Measurements from ENCODE around the gene PTPRN2. TPM values are rescaled to one million over a fixed set of nuclear protein-coding genes. Genes with fewer than 3 reads are reported as not detected.

Gene PTPRN2
- total RNA-seq, 1 experiment from 2014 or later, result 1.7 TPM

GRCh38 chr7:158569858-158570323 lies 17.7 kb downstream of the PTPRN2 start:
- Histone ChIP-seq H3K79me2 (ENCODE audit: low read length) (no peaks in the 10 kb centered on the region), H3K27me3 (ENCODE audit: low read length) (no peaks in the 10 kb centered on the region), H3K36me3 (ENCODE audit: insufficient read depth, low read length) (no peaks in the 10 kb centered on the region), H2AFZ (ENCODE audit: low read length) (no peak overlapping the region), H3K9me3 (ENCODE audit: low read length) (no peaks in the 10 kb centered on the region), H3K4me1 (ENCODE audit: low read length) (no peaks in the 10 kb centered on the region), H3K9me2 (replicated peaks; ENCODE audit: insufficient read depth, low read length) (no peaks in the 10 kb centered on the region), H3K9ac (ENCODE audit: low read length) (no peak overlapping the region), H3K4me3 (ENCODE audit: low read length) (no peak overlapping the region), H3K27ac (ENCODE audit: low read length) (no peak overlapping the region), H3K4me2 (ENCODE audit: low read depth, low read length, poor library complexity, severe bottlenecking) (no peak overlapping the region), H4K20me1 (ENCODE audit: insufficient read depth, low read depth, low read length) (no peaks in the 10 kb centered on the region)
- no peak for DNase-seq

DNA sequence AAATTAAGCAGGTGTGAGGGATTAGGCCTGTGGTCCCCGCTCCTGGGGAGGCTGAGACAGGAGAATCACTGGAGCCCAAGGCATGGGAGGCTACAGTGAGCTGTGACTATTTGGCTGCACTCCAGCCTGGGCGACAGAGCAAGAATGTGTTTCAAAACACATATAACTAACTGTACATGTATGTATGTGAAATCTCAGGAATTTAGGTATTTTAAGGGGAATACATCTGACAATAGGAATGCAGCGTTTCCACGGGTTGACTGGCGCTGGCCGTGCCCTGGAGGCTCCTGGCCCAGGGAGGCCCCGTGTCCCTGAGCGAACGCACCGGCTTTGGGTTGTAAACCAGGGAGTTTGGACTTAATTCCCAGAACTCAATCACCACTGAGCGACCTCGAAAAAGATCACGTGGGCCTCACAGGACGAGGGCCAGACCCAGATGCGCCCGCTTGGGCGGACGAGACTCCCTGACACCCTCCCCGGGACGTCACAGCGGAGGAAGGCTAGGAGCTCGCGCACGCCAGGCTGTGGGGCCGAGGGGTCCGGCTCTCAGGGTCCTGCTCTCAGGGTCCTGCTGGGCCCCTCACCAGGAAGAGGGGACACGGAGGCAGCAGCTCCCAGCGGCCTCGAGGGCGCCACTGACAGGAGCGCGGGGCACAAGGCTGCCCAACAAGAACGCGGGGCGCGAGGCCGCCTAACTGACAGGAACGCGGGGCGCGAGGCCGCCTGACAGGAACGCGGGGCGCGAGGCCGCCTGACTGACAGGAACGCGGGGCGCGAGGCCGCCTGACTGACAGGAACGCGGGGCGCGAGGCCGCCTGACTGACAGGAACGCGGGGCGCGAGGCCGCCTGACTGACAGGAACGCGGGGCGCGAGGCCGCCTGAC lies 18.4 kb downstream of the PTPRN2 start:
- Histone ChIP-seq H3K9me2 (replicated peaks; ENCODE audit: insufficient read depth, low read length) (no peaks in the 10 kb centered on the region), H3K79me2 (ENCODE audit: low read length) (no peaks in the 10 kb centered on the region), H3K4me3 (ENCODE audit: low read length) (no peak overlapping the region), H3K36me3 (ENCODE audit: insufficient read depth, low read length) (no peaks in the 10 kb centered on the region), H2AFZ (ENCODE audit: low read length) (no peak overlapping the region), H4K20me1 (ENCODE audit: insufficient read depth, low read depth, low read length) (no peaks in the 10 kb centered on the region), H3K4me1 (ENCODE audit: low read length) (no peaks in the 10 kb centered on the region), H3K27me3 (ENCODE audit: low read length) (no peaks in the 10 kb centered on the region), H3K4me2 (ENCODE audit: low read depth, low read length, poor library complexity, severe bottlenecking) (no peak overlapping the region), H3K9ac (ENCODE audit: low read length) (no peak overlapping the region), H3K9me3 (ENCODE audit: low read length) (no peaks in the 10 kb centered on the region), H3K27ac (ENCODE audit: low read length) (no peak overlapping the region)
- no peak for DNase-seq

DNA sequence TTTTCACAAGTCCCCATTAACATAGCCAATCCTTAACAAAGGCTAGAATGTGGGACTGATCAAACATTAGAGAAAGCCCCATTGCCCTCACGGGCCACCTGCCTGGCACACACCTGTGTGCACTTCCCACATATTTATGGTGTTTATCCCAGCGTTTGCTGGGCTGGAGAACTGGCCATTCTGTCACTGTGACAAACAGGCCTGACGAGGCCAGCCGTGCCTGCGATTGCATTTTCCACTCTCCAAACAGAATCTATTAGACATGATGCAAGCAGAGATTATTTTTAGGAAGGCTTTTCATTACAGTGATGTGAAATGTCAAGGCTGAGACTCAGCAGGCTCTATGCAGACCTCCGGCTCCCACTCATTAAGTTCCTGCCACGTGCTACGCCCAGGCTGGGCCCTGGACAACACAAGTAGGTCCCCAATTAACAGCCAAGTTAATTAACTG lies 20.4 kb downstream of the PTPRN2 start:
- Histone ChIP-seq H3K4me2 (ENCODE audit: low read depth, low read length, poor library complexity, severe bottlenecking) (no peak overlapping the region), H3K9me3 (ENCODE audit: low read length) (no peaks in the 10 kb centered on the region), H3K27ac (ENCODE audit: low read length) (no peak overlapping the region), H4K20me1 (ENCODE audit: insufficient read depth, low read depth, low read length) (no peaks in the 10 kb centered on the region), H3K9me2 (replicated peaks; ENCODE audit: insufficient read depth, low read length) (no peaks in the 10 kb centered on the region), H3K4me1 (ENCODE audit: low read length) (no peaks in the 10 kb centered on the region), H2AFZ (ENCODE audit: low read length) (no peak overlapping the region), H3K36me3 (ENCODE audit: insufficient read depth, low read length) (no peaks in the 10 kb centered on the region), H3K9ac (ENCODE audit: low read length) (no peak overlapping the region), H3K27me3 (ENCODE audit: low read length) (no peaks in the 10 kb centered on the region), H3K79me2 (ENCODE audit: low read length) (no peaks in the 10 kb centered on the region), H3K4me3 (ENCODE audit: low read length) (no peak overlapping the region)
- DNase-seq, result no peak

DNA sequence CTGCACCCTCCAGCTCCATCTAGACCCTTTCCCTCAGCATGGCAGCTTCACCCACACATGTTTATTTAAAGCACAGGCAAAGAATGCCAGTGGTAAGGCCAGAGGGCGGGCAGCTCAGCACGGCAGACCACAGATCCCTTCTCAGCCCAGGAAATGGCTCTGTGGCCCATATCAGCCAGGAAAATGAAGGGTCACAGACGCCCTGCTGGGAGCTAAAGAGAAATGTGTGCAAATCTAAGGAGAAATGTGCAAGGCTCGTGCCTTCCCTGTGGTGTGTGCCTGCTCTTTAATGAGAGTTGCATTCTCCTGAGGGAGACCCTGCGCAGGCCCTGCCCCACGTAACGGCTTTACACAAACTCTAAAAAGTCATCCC lies 23.0 kb downstream of the PTPRN2 start:
- H3K27me3 ChIP-seq (ENCODE audit: low read length), result no peaks in the 10 kb centered on the region
- no peaks in the 10 kb centered on the region for H3K79me2 ChIP-seq (ENCODE audit: low read length)
- H2AFZ ChIP-seq (ENCODE audit: low read length), result no peak overlapping the region
- no peak overlapping the region for H3K9ac ChIP-seq (ENCODE audit: low read length)
- H3K36me3 ChIP-seq (ENCODE audit: insufficient read depth, low read length), result no peaks in the 10 kb centered on the region
- H3K9me2 ChIP-seq (replicated peaks; ENCODE audit: insufficient read depth, low read length), result no peaks in the 10 kb centered on the region
- H3K4me1 ChIP-seq (ENCODE audit: low read length), result no peaks in the 10 kb centered on the region
- no peaks in the 10 kb centered on the region for H4K20me1 ChIP-seq (ENCODE audit: insufficient read depth, low read depth, low read length)
- no peak overlapping the region for H3K4me2 ChIP-seq (ENCODE audit: low read depth, low read length, poor library complexity, severe bottlenecking)
- no peak overlapping the region for H3K4me3 ChIP-seq (ENCODE audit: low read length)
- H3K27ac ChIP-seq (ENCODE audit: low read length), result no peak overlapping the region
- DNase-seq, result no peak
- H3K9me3 ChIP-seq (ENCODE audit: low read length), result no peaks in the 10 kb centered on the region

GRCh38 chr7:158563911-158564662 lies 23.5 kb downstream of the PTPRN2 start:
- Histone ChIP-seq H3K9ac (ENCODE audit: low read length) (no peak overlapping the region), H2AFZ (ENCODE audit: low read length) (no peak overlapping the region), H4K20me1 (ENCODE audit: insufficient read depth, low read depth, low read length) (no peaks in the 10 kb centered on the region), H3K4me1 (ENCODE audit: low read length) (peaks cover 4% of the 10 kb centered on the region), H3K36me3 (ENCODE audit: insufficient read depth, low read length) (no peaks in the 10 kb centered on the region), H3K4me2 (ENCODE audit: low read depth, low read length, poor library complexity, severe bottlenecking) (no peak overlapping the region), H3K27ac (ENCODE audit: low read length) (no peak overlapping the region), H3K79me2 (ENCODE audit: low read length) (no peaks in the 10 kb centered on the region), H3K9me2 (replicated peaks; ENCODE audit: insufficient read depth, low read length) (no peaks in the 10 kb centered on the region), H3K27me3 (ENCODE audit: low read length) (no peaks in the 10 kb centered on the region), H3K9me3 (ENCODE audit: low read length) (no peaks in the 10 kb centered on the region), H3K4me3 (ENCODE audit: low read length) (no peak overlapping the region)
- no peak for DNase-seq

DNA sequence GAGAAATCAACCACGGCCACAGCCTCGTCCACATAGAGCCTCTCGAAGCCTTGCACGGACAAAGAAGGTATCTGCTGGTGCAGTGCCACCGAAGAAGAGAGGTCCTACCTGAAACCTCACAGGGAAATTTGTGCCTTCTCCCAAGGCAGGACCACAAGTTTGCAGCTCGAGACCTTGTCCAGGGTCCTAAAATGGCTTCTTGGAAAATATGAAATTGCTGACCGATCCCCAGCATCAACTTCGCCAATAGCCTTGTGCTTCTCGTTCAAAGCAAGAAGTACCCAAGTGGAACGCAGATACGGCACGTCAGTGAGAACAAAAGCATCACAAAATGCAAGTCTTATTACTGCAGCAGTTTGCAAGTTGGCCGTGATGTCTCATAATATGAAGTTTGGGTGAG lies 24.6 kb downstream of the PTPRN2 start:
- H2AFZ ChIP-seq (ENCODE audit: low read length), result no peak overlapping the region
- H3K27ac ChIP-seq (ENCODE audit: low read length), result no peak overlapping the region
- no peak overlapping the region for H3K4me3 ChIP-seq (ENCODE audit: low read length)
- H3K36me3 ChIP-seq (ENCODE audit: insufficient read depth, low read length), result no peaks in the 10 kb centered on the region
- H3K79me2 ChIP-seq (ENCODE audit: low read length), result no peaks in the 10 kb centered on the region
- H3K27me3 ChIP-seq (ENCODE audit: low read length), result no peaks in the 10 kb centered on the region
- H3K9ac ChIP-seq (ENCODE audit: low read length), result no peak overlapping the region
- peaks cover 4% of the 10 kb centered on the region for H3K4me1 ChIP-seq (ENCODE audit: low read length)
- no peaks in the 10 kb centered on the region for H4K20me1 ChIP-seq (ENCODE audit: insufficient read depth, low read depth, low read length)
- no peak for DNase-seq
- no peaks in the 10 kb centered on the region for H3K9me3 ChIP-seq (ENCODE audit: low read length)
- no peak overlapping the region for H3K4me2 ChIP-seq (ENCODE audit: low read depth, low read length, poor library complexity, severe bottlenecking)
- no peaks in the 10 kb centered on the region for H3K9me2 ChIP-seq (replicated peaks; ENCODE audit: insufficient read depth, low read length)

DNA sequence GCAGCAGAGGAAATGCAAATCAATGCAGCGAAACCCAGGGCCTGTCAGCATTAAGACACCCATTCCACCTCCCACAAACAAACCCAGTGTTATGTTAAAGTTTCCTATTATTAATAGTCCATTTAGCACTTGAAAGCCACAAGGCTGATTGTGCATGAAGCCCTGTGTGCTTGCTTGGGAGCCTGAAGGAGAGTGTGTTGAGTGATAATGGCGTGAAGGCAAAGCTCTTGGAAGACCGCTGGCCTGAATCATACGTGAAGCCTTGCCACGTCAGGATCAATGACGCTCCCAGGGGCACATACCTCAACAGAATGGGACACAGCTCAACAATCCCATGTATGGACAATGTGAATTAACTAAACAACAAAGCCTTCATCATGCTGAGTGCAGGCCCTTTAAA lies 25.1 kb downstream of the PTPRN2 start:
- Histone ChIP-seq H3K9me3 (ENCODE audit: low read length) (no peaks in the 10 kb centered on the region), H3K36me3 (ENCODE audit: insufficient read depth, low read length) (no peaks in the 10 kb centered on the region), H3K4me1 (ENCODE audit: low read length) (peaks cover 4% of the 10 kb centered on the region), H3K4me2 (ENCODE audit: low read depth, low read length, poor library complexity, severe bottlenecking) (no peak overlapping the region), H3K9ac (ENCODE audit: low read length) (no peak overlapping the region), H2AFZ (ENCODE audit: low read length) (no peak overlapping the region), H3K79me2 (ENCODE audit: low read length) (no peaks in the 10 kb centered on the region), H3K27me3 (ENCODE audit: low read length) (no peaks in the 10 kb centered on the region), H3K4me3 (ENCODE audit: low read length) (no peak overlapping the region), H3K27ac (ENCODE audit: low read length) (no peak overlapping the region), H4K20me1 (ENCODE audit: insufficient read depth, low read depth, low read length) (no peaks in the 10 kb centered on the region), H3K9me2 (replicated peaks; ENCODE audit: insufficient read depth, low read length) (no peaks in the 10 kb centered on the region)
- DNase-seq, result no peak

- no peak overlapping the region for H3K9ac ChIP-seq (ENCODE audit: low read length)
- H3K4me1 ChIP-seq (ENCODE audit: low read length), result peaks cover 4% of the 10 kb centered on the region
- no peaks in the 10 kb centered on the region for H3K36me3 ChIP-seq (ENCODE audit: insufficient read depth, low read length)
- no peak overlapping the region for H3K27ac ChIP-seq (ENCODE audit: low read length)
- H2AFZ ChIP-seq (ENCODE audit: low read length), result no peak overlapping the region
- no peaks in the 10 kb centered on the region for H3K79me2 ChIP-seq (ENCODE audit: low read length)
- H3K4me3 ChIP-seq (ENCODE audit: low read length), result no peak overlapping the region
- H4K20me1 ChIP-seq (ENCODE audit: insufficient read depth, low read depth, low read length), result no peaks in the 10 kb centered on the region
- H3K4me2 ChIP-seq (ENCODE audit: low read depth, low read length, poor library complexity, severe bottlenecking), result no peak overlapping the region
- no peaks in the 10 kb centered on the region for H3K27me3 ChIP-seq (ENCODE audit: low read length)
- no peak for DNase-seq
- H3K9me2 ChIP-seq (replicated peaks; ENCODE audit: insufficient read depth, low read length), result no peaks in the 10 kb centered on the region
- no peaks in the 10 kb centered on the region for H3K9me3 ChIP-seq (ENCODE audit: low read length)
Measured at GRCh38 chr7:158561659-158562058, 26.0 kb downstream of the PTPRN2 start.
